Stimulated activated CD4-positive, alpha-beta T cell treated with anti-CD3 and anti-CD28 coated beads, Interleukin-1b, Interleukin-23, amount 100 ng/mL, for 1 hour (primary cell): Measurements from ENCODE around the gene RIPOR3.
"Not testable (repeated sequence)": the region's sequence is repeated elsewhere in the genome, so short reads cannot be mapped to it uniquely, and the experiment has no call there.

Experiments used
- DNase-seq, 2 donors: peaks; one replicate each; pipeline ENCODE4 v3.0.0-alpha.2; 2020; ENCODE audit warnings: low read depth in 2 of 2

RIPOR3 gene

DNA sequence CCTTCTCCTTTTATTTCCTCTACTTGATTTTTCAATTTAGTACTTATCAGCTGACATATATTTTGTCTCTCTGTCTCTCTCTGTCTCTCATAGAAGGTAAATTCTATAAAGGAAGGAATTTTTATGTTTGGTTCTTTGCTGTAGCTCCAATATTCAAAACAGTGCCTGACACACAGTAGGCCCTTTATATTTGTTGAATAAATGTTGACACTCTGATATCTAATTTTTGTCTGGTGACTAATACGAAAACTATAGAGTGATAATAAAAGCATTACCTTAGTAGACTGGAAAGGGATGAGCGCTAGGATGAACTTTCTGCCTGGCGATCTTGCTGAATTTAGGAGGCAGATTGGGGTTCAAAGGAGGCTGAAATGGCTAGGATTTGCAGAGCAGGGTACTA, 138.4 kb downstream of the RIPOR3 start:
- DNase-seq = no peak

DNA sequence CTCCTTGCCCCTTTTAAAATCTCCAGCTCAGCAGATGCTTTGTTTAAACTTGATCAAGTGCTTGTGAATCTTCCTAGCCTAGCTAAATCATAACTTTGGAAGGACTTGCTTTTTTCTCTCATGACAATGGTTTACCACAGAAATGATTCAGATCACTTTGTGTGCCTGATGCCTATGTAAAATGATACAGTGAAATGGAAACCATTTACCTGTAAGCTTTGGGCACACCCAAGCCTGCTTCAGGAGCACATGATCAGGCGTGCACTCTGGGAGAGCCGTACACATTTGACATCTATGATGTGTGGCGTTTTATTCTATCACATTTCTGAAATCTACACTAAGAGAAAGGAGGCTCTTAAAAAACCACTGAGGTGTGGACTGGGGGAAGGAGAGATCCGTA, 140.1 kb downstream of the RIPOR3 start:
- DNase-seq = no peak

DNA sequence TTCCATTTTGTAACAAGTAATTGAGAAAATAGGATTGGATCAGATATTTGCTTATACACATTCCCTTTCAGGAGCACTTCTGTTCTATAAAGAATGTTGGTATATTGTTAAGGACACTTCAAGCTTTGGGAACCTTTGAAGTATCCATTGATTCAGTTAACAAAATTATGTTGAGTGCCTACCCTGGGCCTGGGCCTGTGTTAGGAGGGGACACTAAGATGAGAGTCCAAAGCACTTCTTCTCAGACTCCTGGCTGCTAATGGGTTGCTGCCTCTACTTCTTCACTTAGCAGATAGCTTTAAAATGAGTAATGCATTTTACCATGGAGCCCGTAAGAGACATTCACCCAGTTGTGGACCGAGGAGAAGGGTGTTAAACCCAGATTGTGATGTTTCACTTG, 140.8 kb downstream of the RIPOR3 start:
- no peak for DNase-seq

DNA sequence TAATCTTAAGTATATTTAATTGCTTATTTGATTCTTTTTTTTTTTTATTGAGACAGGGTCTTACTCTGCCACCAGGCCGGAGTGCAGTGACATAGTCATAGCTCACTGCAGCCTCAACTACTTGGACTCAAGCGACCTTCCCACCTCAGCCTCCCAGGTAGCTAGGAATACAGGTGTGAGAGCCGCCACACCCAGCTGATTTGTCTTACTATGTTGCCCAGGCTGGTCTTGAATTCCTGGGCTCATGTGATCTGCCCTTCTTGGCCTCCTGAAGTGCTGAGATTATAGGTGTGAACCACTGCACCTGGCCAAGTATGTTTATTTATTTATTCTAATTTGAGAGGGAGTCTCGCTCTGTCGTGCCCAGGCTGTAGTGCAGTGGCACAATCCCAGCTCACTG, 142.9 kb downstream of the RIPOR3 start:
- DNase-seq = no peak

DNA sequence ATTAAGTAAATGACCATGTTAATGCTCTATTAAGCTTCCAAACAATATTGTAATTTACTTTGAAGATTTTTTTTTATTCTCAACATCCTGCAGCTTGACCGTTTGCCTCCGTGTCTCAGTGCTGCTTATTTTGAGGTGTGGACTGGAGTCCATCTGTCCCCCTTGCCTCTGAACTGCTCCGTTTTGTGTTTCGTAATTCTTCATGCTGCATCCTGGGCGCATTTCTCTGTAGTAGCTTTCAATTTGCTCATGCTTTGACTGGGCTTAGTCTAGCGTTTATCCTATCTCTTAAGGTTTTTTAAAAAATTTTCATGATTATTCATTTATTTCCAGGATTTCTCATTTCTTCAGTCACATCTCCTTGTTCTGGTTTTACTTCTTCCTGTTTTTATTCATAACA, 143.4 kb downstream of the RIPOR3 start:
- DNase-seq = no peak

DNA sequence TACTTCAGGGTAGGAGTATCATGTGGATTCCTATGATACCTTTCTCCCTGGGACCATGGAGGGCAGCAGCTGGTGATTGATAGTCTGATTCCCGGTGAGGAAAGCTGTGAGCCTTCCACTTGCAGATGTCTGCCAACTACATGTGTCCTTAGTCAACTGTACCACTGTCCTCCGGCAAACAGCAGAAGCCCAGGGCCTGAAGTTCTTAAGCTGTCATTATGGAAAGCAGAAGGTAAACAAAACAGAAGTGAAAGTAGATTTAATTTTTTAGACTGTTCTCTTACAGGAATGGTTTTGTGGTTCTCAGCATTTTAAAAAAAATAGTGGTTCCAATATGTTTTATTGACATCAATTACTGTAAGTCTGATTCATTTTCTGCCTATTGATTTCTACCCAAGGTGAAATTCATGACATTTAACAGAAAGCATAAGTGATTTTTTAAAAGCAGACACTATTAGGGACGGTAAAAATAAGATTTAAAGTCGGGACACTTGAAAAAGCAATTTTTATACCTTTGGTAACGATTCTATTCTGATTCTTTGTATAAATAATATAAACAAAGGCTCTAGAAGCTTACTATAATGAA, 144.5 kb downstream of the RIPOR3 start:
- DNase-seq = no peak

DNA sequence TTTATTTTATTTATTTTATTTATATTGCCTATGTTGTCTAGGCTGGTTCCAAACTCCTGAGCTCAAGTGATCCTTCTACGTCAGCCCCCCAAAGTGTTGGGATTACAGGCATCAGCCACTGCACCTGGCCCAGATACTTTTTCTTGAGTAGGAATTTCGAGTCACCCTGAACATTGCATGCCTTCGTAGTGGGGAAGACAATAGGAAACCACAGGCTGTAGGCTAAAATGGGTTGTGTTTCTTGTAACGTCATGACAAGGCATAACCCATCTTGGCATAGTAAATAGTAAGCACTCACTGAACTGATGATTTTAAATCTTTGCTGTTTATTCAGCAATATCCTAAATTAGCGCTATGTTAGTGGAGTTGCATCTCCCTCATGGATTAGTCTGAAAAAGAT, 146.2 kb downstream of the RIPOR3 start:
- no peak for DNase-seq

DNA sequence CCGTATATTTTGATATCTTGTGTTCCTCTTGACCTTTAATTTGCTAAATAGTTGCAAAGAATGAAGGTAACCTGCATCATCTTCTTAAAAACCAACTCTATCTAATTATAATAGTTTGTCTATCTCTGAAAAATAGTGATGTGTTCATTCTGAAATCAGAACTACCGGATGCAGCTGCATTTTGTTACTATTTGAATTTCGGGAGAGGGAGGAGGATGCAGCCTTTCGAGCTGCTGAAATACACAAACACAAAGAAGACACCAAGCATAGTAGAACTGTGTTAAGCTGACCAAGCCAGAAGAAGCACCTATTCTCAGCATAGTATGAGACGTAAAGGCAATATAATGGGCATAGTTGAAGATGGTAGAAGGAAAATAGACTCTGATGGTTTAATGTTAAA, 148.0 kb downstream of the RIPOR3 start:
- DNase-seq = no peak

DNA sequence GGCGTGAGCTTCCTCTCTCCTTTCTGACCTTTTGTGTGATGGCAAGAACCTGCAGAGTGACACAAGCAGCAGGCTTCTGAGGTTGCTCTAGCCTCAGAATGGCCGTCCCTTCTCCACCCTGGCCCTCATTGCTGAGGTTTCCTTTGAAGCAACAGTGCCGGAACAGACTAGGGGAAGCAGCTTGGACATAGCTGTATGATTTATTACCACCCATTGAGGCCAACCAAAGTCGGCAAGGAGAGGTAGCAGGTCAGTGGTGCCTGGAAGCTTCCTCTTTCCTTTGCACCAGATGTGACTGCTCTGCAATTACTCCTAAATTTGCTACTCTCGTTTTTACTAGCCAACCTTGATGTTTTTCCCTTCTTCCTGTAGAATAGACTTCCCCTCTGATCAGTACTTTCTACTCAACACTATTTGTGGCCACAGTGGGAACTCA, 149.7 kb downstream of the RIPOR3 start:
- DNase-seq = no peak

DNA sequence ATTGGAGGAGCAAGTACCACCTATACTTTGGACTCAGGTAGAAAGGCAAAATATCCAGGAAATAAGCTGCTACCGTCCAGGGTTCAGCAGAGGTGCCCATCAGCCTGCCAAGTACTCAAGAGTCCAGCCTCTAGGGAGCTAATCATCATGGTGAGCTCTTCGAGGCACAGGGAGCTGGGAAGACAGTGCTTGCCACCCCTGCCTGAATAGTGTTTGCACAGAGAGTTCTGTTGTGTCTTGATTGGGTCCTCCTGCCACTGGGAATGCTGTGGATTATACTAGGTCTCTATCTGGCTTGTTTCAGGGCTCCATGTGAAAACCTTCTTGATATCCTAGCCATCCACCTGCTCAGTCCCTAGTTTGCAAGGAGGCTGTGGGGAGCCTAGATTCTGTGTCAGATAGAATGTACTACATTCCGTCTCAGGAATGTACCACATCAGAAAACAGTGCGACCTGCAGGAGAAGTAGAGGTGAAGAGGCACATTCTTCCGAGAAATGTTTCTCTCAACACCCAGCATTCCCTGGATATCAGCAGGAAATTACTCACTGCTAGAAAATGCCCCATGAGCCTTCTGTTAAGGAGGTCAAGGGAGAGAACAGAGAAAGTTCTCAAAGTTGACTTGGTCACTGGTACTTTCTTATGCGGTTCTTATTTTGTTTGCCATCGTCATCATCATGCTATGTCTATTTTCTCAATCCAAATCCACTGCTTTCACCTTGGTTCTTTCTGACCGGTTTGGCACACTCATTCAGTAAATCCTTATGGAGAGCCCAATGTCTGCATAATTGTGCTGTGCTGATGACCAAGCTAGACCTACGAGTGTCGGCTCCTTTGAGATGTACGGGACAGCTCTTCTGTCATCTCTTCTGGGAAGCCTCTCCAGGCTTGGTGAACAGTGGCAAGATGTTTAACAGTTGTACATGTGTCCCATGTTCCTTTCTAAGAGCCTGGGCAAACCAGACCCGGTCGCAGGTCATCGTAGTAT, 150.4 kb downstream of the RIPOR3 start:
- no peak for DNase-seq

DNA sequence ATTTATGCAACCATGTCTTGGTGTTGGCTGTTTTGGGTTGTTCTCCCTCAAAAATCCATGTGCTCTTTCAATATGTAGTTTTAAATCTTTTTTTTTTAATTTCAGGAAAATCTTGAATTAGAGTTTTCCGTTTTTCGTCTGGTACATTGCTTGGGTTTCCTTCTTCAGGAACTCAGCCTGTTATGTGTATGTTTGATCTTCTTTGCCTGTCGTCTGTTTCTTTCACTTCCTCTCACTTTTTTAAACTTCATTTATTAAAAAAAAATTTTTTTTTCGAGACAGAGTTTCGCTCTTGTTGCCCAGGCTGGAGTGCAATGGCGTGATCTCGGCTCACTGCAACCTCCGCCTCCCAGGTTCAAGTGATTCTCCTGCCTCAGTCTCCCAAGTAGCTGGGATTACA, 151.5 kb downstream of the RIPOR3 start:
- DNase-seq = not testable (repeated sequence)

DNA sequence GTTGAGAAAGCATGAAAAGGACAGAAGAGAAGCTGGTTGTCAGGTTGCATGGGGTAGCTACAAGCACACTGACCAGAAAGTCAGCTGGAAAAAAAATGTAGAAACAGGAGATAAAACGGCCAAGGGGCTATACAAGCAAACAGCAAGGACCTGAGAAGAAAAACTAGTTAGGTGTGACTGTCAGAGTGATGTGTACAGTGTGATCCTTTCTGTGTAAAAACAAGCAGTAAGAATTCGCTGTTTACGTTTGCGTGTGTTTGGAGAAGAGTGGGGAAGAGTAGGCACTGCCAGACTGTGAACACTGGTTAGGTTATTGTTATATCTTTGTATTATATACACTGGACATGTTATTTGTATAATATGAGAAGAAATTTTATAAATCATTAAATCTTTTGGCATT, 153.1 kb downstream of the RIPOR3 start:
- DNase-seq = no peak

DNA sequence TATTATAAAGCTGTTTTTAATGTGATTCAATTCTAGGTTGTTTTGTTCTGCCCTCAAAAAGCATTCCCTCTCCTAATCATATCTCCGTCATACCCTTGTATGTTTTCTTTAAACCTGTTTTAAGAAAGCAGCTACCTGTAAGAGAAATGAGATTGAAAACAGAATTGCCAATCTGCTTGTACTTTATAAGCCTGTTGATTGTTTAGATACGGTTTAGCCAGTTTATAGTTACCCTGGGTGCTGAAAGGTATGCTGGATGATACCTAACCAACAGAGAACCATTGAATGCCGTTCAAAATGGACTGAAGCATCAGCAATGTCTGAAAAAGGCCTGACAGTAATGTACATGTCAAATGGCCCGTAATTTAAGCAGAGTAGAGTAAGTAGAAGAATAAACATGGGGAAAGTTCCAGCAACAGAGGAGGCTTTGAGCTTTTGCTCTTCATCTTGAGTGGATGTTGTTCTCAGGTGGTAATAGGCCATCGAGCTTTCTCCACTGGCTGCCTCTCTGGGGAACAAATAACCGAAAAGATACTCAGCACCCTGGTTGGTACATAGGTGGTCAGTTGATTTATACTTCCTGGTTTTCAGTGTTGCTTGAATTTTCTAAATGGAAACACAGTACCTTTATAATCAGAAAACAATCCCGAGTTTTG, 153.7 kb downstream of the RIPOR3 start:
- DNase-seq = no peak

DNA sequence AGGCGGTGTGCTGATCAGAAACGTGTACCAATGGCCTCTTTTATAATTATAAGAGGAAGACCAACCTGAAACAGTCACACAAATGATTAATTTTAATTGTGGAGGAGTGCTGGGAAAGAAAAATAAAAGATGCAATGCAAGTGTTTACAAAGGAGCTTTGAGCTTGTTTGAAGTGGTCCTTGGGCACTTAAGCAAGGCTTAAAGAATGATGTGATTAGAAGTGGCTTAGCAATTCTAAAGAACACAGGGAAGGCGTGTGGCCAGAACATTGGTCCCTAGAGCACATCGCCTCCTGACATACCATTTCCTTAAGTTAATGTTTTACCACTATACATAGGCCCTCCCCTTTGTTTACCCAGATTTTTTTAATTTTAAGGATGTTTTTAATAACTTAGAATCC, 155.0 kb downstream of the RIPOR3 start:
- no peak for DNase-seq
